NOMO-1 (cell line): Measurements from ENCODE around the gene FES.
A peak's percentile ranks its signal among the peaks of the same experiment; 100 is the strongest.
"Not testable (repeated sequence)": the region's sequence is repeated elsewhere in the genome, so short reads cannot be mapped to it uniquely, and the experiment has no call there.

Experiments used
- DNase-seq, 2 experiments: peaks; one replicate each; lab custom pipeline; 2025; ENCODE audit not compliant: unreplicated experiment in 2 of 2; lab: John Stamatoyannopoulos, UW

FES gene

GRCh38 chr15:90860942-90861675 lies 23.2 kb upstream of the FES start:
- DNase-seq = no peak

- no peak for DNase-seq
These were observed 21.8 kb upstream of the FES start for GRCh38 chr15:90862487-90862886.

GRCh38 chr15:90862964-90863778 lies 21.1 kb upstream of the FES start:
- DNase-seq = peak; percentile 54 to 78

DNA sequence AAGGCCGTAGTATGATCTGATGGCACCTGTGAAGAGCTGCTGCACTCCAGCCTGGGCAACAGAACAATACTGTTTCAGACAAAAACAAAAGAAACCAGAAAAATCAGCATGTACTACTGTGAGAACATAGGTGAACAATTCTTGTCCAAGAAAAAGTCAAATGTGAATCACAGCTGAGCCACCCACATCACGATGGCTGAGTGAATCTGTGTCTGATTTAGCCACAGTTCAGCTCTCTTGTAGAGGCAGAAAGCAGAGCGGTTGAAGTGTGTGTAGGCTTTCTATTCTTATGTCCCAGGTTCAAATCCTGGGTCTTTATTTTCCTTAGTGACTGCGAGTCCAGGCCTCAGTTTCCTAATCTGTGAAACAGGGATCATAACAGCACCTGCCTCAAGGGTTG lies 20.3 kb upstream of the FES start:
- no peak for DNase-seq

GRCh38 chr15:90864507-90864906 lies 19.8 kb upstream of the FES start:
- DNase-seq = no peak

DNA sequence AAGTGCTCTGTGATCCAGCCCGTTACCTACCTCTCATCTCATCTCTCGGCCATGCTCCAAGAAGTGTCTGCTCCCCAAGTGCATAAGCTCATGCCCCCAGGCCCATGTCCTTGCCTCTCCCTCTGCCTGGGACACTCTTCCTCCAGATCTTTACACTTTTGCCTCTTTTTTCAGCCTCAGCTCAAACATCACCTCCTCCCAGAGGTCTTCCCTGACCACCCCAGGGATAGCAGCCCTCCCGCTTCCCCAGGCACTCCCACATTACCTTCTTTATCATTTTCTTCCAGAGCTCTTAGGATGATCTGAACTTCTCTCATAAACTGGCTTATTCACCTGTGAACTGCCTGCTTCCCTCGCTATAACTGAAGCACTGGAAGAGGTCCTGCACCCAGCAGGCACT lies 18.6 kb upstream of the FES start:
- DNase-seq = no peak

- no peak for DNase-seq
These were observed 18.1 kb upstream of the FES start for GRCh38 chr15:90866161-90866715.

DNA sequence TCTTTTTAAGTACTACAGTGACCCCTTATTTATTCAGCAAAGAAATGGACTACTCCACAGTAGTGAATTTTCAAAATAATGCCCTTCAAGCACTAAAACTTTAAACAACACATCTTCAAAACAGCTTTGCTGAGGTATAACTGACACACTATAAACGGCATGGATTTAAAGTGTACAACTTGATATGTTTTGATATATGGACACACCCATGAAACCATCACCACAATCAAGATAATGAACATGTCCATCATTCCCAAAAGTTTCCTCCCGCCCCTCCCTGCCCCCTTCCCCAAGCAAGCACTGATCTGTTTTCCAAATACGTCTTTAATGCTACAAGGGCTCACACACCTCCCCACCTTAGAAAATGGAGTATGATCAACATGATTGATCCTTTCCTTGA lies 17.5 kb upstream of the FES start:
- DNase-seq = no peak

DNA sequence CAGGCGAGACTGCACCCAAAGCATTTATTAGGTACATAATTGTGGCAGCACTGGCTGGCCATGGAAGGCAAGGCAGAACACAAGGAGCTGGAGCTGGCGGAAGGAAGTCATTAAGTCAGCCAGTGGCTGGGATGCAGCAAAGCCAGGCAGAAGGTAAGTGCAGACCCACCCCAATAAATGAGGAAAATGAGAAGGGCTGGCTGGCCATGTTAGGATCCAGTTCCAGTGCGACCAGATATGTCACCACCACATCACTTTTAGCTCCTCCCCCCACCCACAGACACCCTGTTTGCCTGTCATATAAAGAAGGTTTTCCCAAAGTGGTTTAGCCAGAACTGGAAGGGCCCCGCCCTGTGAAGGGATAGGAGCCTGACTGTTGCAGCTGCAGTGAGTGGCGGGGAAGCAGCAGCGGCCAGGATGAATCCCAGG lies 16.0 kb upstream of the FES start, which contains the start of gene FURIN:
Gene FURIN, plus strand, starts transcription at position 328 of the 429 bp plus-strand sequence. CDS start 7,153 bp downstream, outside the sequence.
- DNase-seq = no peak

GRCh38 chr15:90869140-90869541 lies 15.2 kb upstream of the FES start:
- no peak for DNase-seq

DNA sequence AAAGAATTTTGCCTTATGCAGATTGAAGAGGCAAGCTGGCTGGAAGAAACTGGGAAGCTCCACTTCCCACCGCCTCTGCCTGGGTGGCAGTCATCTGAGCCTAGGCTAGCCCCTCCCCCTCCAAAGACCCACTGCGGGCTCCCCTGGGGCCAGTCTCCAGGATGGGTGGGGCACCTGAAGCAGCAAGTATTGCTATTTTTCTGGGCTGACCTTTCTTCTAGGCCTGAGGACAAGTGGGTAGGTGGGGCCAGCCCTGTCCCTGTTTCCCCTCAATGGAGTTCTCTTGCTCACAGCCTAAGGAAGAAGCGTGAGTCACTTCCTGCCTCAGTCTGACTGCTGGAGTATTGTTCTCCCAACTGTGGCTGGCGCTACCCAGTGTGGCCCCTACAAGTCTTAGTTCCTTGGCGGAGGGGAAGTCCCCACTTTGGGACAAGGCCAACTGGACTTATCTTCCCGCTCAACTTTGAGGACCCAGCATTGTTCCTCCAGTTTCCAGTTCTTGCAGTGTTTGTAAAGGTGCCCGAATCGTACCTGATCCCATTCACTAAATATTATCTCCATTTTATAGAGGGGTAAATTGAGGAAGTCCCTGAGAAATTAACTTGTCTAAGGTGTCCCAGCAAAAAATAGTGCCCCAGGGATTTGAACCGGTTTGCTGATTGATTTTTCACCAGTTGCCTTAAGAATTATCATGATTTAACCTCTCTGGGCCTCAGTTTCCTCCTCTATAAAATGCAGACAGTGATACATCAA lies 14.5 kb upstream of the FES start:
- DNase-seq = peak in 1 of 2 experiments; percentile 34

DNA sequence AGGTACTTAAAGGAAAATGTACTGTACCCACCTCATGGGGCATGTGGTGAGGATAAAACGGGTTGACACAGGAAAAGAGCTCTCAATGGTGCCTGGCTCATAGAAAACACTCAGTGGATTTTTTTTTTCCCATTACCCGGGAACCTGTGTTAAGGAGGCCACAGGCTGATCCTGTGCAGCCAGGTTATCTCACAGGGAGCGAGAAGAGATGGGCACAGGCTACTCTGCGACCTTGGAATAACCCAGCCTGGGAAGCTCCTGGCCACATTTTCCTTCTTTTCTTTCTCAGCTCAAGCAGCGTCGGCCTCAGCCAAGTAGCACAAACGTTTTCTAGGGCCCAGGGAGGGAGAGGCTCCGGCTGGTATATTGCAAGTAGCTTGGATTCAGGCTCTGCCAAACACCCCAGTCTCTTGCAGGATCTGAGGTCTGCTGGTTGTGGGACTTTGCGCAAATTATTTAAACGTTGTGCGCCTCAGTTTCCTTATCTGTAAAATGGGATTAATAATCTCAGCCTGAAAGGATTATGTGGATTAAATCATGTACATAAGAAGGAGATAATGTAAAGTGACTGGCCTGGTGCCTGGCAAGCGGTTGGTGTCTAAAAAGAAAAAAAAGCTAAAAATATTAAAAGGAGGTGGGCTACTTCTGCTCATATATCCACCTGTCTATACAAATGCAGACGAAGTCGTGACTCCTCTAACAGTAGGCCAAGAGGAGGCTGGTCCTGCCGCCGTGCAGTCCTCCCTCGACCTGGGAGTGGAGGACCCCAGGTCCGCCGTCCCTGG lies 13.8 kb upstream of the FES start:
- DNase-seq = no peak

- no peak for DNase-seq
These were observed 13.1 kb upstream of the FES start for GRCh38 chr15:90871139-90871715.

DNA sequence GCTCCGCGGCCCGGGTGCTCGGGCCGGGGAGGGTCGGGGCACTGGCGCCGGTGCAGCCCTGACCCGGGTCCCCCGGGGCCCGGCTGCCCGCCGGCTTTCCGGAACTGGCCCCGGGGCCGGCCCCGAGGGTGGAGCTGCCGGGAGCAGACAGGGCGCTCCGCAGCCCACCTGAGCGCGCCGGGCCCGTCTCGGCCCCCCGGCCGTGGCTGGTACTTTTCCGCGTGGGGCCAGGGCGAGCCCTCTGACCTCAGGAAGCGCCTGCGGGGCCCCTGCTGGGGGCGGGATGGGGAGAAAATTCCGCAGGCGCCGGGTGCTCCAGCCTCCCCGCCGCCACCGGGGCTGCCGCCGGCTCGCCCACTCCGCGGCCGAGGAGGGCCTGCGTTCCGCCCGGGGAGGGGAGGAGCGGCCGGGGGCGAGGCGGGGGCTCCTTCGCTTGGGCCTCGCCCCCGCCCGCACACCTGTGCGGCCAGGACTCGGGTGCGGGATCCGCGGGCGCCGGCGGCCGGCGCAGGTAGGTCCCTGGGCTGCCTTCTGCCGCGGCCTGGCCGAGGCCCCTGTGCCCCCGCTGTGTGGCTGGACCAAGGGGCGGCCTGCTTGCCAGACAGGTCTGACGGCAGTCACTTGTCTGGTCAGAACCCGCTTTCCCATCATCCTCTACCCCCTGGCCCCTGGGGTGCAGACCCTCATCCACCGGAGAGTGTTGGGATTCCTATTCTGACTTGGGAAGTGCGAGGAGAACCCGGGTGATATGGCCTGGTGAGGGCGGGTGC lies 12.4 kb upstream of the FES start:
- DNase-seq = no peak

DNA sequence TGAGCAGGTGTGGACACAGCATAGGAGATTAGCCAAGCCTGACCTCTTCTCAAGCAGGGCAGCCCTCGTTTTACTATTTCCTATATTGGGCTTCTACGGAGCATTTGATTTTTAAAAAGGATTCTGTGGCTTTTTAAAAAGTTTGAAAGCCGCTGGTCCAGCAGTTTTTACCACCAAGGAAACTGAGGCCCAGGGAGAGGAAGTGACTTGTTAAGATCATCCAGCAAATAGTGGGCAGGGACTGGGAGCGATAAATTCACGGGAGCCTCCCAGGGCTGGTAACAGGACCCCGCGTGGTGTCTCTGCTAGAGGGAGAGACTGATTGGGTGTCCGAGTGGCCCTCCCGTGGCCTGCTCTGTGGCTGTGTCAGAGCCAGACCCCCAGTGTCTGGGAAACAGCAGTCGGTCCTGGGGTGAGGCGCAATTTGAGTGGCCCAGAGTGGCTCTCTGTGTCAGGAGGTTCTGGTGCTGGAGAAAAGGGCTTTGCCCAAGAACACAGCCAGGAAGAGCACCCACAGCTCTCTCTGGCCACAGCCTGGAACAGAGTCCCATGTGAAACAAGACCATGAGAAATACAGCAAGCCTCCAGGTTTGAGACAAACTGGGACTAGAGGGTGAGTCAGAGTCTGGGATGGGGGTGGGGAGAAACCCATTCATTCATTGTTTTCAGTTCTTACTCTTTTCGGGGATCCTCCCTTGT lies 11.7 kb upstream of the FES start:
- DNase-seq = no peak

DNA sequence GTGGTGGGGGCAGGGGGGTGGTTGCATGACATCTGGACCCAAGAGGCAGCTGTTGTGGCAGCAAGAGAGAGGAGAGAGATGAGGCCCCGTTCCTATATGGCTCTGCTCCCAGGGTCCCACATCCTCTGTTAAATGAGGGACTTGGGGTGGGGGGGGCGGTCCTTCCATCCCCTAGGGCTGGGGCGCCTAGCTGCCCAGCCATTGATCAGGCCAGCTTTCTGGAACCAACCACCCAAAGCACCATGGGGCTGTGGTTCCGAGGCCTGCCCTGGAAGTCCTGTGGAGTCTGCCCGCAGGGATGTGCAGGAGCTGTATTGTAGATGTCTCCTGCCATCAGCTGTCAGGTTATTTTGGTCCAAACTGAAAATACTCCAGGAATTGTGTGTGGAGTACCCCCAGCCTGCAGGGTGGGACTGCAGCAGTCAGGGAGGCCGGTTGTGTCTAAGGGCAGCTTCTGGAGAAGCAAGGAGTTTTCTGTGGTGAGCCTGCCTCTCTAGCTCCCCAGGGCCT lies 10.8 kb upstream of the FES start:
- DNase-seq = no peak

- peak in 1 of 2 experiments; percentile 22 for DNase-seq
These were observed 10.2 kb upstream of the FES start for GRCh38 chr15:90873998-90874605.

DNA sequence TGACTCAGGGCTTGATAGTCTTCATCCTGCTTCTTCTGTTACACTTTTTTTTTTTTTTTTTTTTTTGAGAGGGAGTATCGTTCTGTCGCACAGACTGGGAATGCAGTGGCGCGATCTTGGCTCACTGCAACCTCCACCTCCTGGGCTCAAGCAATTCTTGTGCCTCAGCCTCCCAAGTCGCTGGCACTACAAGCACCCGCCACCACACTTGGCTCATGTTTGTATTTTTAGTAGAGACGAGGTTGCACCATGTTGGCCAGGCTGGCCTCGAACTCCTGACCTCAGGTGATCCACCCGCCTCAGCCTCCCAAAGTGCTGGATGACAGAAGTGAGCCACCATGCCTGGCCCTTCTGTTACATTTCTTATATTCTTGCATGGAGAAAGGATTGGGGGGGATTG lies 9.3 kb upstream of the FES start:
- not testable (repeated sequence) for DNase-seq
